H9 (cell line): ENCODE measurements around the gene NHSL2. TPM values are rescaled to one million over a fixed set of nuclear protein-coding genes. Genes with fewer than 3 reads are reported as not detected.

ENCODE experiments used
- DNase-seq: peaks from one replicate; pipeline ENCODE4 v3.0.0-alpha.2; 2017
- H2AFZ ChIP-seq: one replicate; pipeline ENCODE4 v1.6.1; 2013; ENCODE audit warnings: mild to moderate bottlenecking, low read length, control low read depth, moderate library complexity
- H2AK5ac ChIP-seq: 2 replicates; pipeline ENCODE4 v1.6.1; 2013; ENCODE audit warnings: low read length, control low read depth, mixed read lengths; ENCODE audit not compliant: insufficient read length
- H2BK120ac ChIP-seq: one replicate; pipeline ENCODE4 v1.6.1; 2013; ENCODE audit warnings: low read depth, mild to moderate bottlenecking, low read length, control low read depth, inconsistent platforms; ENCODE audit not compliant: poor library complexity, severe bottlenecking
- H2BK12ac ChIP-seq: 2 replicates; pipeline ENCODE4 v1.6.1; 2013; ENCODE audit warnings: low read length, control low read depth, mixed read lengths, low read depth; ENCODE audit not compliant: insufficient read length
- H2BK15ac ChIP-seq: 2 replicates; pipeline ENCODE4 v1.6.1; 2013; ENCODE audit warnings: low read depth, low read length, control low read depth
- H2BK20ac ChIP-seq: one replicate; pipeline ENCODE4 v1.6.1; 2013; ENCODE audit warnings: low read depth, mild to moderate bottlenecking, low read length, control low read depth, inconsistent platforms; ENCODE audit not compliant: poor library complexity, severe bottlenecking
- H2BK5ac ChIP-seq: 2 replicates; pipeline ENCODE4 v1.6.1; 2013; ENCODE audit warnings: low read length, control low read depth, mixed read lengths; ENCODE audit not compliant: insufficient read length
- H3K14ac ChIP-seq: 2 replicates; pipeline ENCODE4 v1.6.1; 2013; ENCODE audit warnings: low read length, control low read depth; ENCODE audit not compliant: insufficient read depth
- H3K18ac ChIP-seq: 2 replicates; pipeline ENCODE4 v1.6.1; 2013; ENCODE audit warnings: low read depth, mild to moderate bottlenecking, mixed read lengths, low read length, control low read depth; ENCODE audit not compliant: insufficient read length
- H3K23ac ChIP-seq: 2 replicates; pipeline ENCODE4 v1.6.1; 2013; ENCODE audit warnings: low read length, control low read depth, mixed read lengths, low read depth; ENCODE audit not compliant: insufficient read length
- H3K23me2 ChIP-seq: 2 replicates; pipeline ENCODE4 v1.6.1; 2013; ENCODE audit warnings: low read depth, mild to moderate bottlenecking, mixed read lengths, low read length, control low read depth; ENCODE audit not compliant: insufficient read length, poor library complexity, severe bottlenecking
- H3K27ac ChIP-seq: 2 replicates; pipeline ENCODE4 v1.5.1; 2013; ENCODE audit warnings: low read length, control low read depth, mixed read lengths, low read depth; ENCODE audit not compliant: insufficient read length
- H3K27me3 ChIP-seq: 2 replicates; pipeline ENCODE4 v1.6.1; 2013; ENCODE audit warnings: low read length, control low read depth, inconsistent platforms; ENCODE audit not compliant: insufficient read depth
- H3K4ac ChIP-seq: 2 replicates; pipeline ENCODE4 v1.6.1; 2013; ENCODE audit warnings: low read depth, mild to moderate bottlenecking, control low read depth, inconsistent platforms, low read length, moderate library complexity
- H3K4me1 ChIP-seq: 2 replicates; pipeline ENCODE4 v1.6.1; 2013; ENCODE audit warnings: low read length, control low read depth, inconsistent platforms; ENCODE audit not compliant: insufficient read depth
- H3K4me2 ChIP-seq: 2 replicates; pipeline ENCODE4 v1.6.1; 2013; ENCODE audit warnings: low read length, control low read depth, mixed read lengths; ENCODE audit not compliant: insufficient read length, insufficient read depth
- H3K56ac ChIP-seq: 2 replicates; pipeline ENCODE4 v1.6.1; 2013; ENCODE audit warnings: low read depth, mild to moderate bottlenecking, mixed read lengths, low read length, control low read depth; ENCODE audit not compliant: insufficient read length
- H3K79me1 ChIP-seq: 2 replicates; pipeline ENCODE4 v1.6.1; 2013; ENCODE audit warnings: low read depth, mild to moderate bottlenecking, moderate library complexity, low read length, control low read depth, inconsistent platforms; ENCODE audit not compliant: insufficient read depth, poor library complexity, severe bottlenecking
- H3K79me2 ChIP-seq: 2 replicates; pipeline ENCODE4 v1.6.1; 2013; ENCODE audit warnings: low read length, control low read depth, inconsistent platforms; ENCODE audit not compliant: insufficient read depth
- H3K9ac ChIP-seq: 2 replicates; pipeline ENCODE4 v1.6.1; 2013; ENCODE audit warnings: low read length, control low read depth, mixed read lengths; ENCODE audit not compliant: insufficient read length; ENCODE audit errors: extremely low read depth
- H3K9me3 ChIP-seq: one replicate; pipeline ENCODE4 v1.6.1; 2013; ENCODE audit warnings: low read depth, low read length, inconsistent platforms; ENCODE audit not compliant: control insufficient read depth
- H3T11ph ChIP-seq: one replicate; pipeline ENCODE4 v1.6.1; 2013; ENCODE audit warnings: mild to moderate bottlenecking, low read length, control low read depth, inconsistent platforms
- H4K20me1 ChIP-seq: one replicate; pipeline ENCODE4 v1.6.1; 2013; ENCODE audit not compliant: control insufficient read depth, insufficient read length, insufficient read depth
- H4K5ac ChIP-seq: 2 replicates; pipeline ENCODE4 v1.6.1; 2013; ENCODE audit warnings: low read depth, mild to moderate bottlenecking, mixed read lengths, low read length, control low read depth; ENCODE audit not compliant: insufficient read length
- H4K8ac ChIP-seq: replicated peaks from 2 replicates; pipeline ENCODE4 v1.6.1; 2013; ENCODE audit warnings: low read length, control low read depth, mixed read lengths, low read depth; ENCODE audit not compliant: insufficient read length
- H4K91ac ChIP-seq: 2 replicates; pipeline ENCODE4 v1.6.1; 2013; ENCODE audit warnings: low read depth, mild to moderate bottlenecking, moderate library complexity, mixed read lengths, low read length, control low read depth; ENCODE audit not compliant: insufficient read length
- H3K27ac Mint-ChIP-seq, 3 experiments: 2 replicates in 2 of 3; 3 replicates in 1 of 3; pipeline ENCODE4 v1.8.0; 2020 to 2021; ENCODE audit warnings: mixed read lengths in 3 of 3, mild to moderate bottlenecking in 1 of 3, moderate library complexity in 1 of 3
- H3K27me3 Mint-ChIP-seq: 2 replicates; pipeline ENCODE4 v1.8.0; 2021; ENCODE audit warnings: low read depth, mild to moderate bottlenecking, moderate library complexity, mixed read lengths
- H3K36me3 Mint-ChIP-seq, 3 experiments: 2 replicates in 2 of 3; 3 replicates in 1 of 3; pipeline ENCODE4 v1.8.0; 2020 to 2021; ENCODE audit warnings: low read depth in 3 of 3, mixed read lengths in 3 of 3; ENCODE audit not compliant: insufficient read depth in 1 of 3
- H3K4me1 Mint-ChIP-seq, 2 experiments: 2 replicates each; pipeline ENCODE4 v1.8.0; 2020; ENCODE audit warnings: mixed read lengths in 2 of 2
- H3K4me3 Mint-ChIP-seq, 2 experiments: 2 replicates in 1 of 2; 3 replicates in 1 of 2; pipeline ENCODE4 v1.8.0; 2020 to 2021; ENCODE audit warnings: mild to moderate bottlenecking in 2 of 2, mixed read lengths in 2 of 2, moderate library complexity in 1 of 2
- H3K9me3 Mint-ChIP-seq, 2 experiments: 2 replicates in 1 of 2; 3 replicates in 1 of 2; pipeline ENCODE4 v1.8.0; 2020; ENCODE audit warnings: mild to moderate bottlenecking in 2 of 2, mixed read lengths in 2 of 2, moderate library complexity in 1 of 2
- CTCF ChIP-seq: fragments of 200-600 bp; sonication (generic); conservative IDR thresholded peaks from 3 replicates; pipeline ENCODE4 v1.8.0; 2021; ENCODE audit warnings: antibody characterized with exemption, mild to moderate bottlenecking
- WGBS: extraction: QIAGEN DNeasy Blood & Tissue Kit; methylation state at CpG from one replicate; pipeline ENCODE4 v1.1.7; 2013; ENCODE audit warnings: missing lambda C conversion rate, low lambda C conversion rate, mixed read lengths; ENCODE audit not compliant: insufficient read length; ENCODE audit errors: extremely low coverage; 5-methylcytosine and 5-hydroxymethylcytosine counted together
- total RNA-seq: library from RNA; stranded (reverse); gene quantifications from 2 replicates; pipeline ENCODE4 v1.2.1, GENCODE V29; 2021

Gene NHSL2
- total RNA-seq, 1 experiment from 2014 or later, result 6.4 TPM

- Histone ChIP-seq H3K27me3 (no peaks in the 10 kb centered on the region), H3K79me1 (no peaks in the 10 kb centered on the region), H2BK15ac (no peak overlapping the region), H2AFZ (no peak overlapping the region), H4K20me1 (no peaks in the 10 kb centered on the region), H3T11ph (no peak overlapping the region), H2BK120ac (no peak overlapping the region), H3K14ac (no peak overlapping the region), H3K9me3 (peaks cover 70% of the 10 kb centered on the region), H2BK5ac (no peak overlapping the region), H3K27ac (no peak overlapping the region), H2BK20ac (no peak overlapping the region), H2BK12ac (no peak overlapping the region), H3K4me1 (no peaks in the 10 kb centered on the region), H4K5ac (no peak overlapping the region), H3K79me2 (no peaks in the 10 kb centered on the region), H3K4ac (no peak overlapping the region), H3K56ac (no peak overlapping the region), H3K9ac (no peak overlapping the region), H3K4me2 (no peak overlapping the region), H4K91ac (no peak overlapping the region), H4K8ac (no peak overlapping the region), H3K23ac (no peak overlapping the region), H3K18ac (no peak overlapping the region), H2AK5ac (no peak overlapping the region), H3K23me2 (no peaks in the 10 kb centered on the region)
- no CpG with 5 or more reads among the region's 8 CpGs for WGBS
- Mint-ChIP-seq H3K27ac (no peak overlapping the region), H3K4me3 (no peak overlapping the region), H3K27me3 (peaks cover 1% of the 10 kb centered on the region; the same call in 1 of the 2 replicates), H3K9me3 (peaks cover 63% of the 10 kb centered on the region in 2 experiments), H3K36me3 (peaks cover 0 to 12% (median 6%) of the 10 kb centered on the region in 3 experiments; a peak in 5 of 7 replicates), H3K4me1 (peaks cover 7 to 8% of the 10 kb centered on the region in 2 experiments)
- no peak for TF ChIP-seq CTCF
- DNase-seq, result peak; percentile 59
Observed at GRCh38 chrX:72060196-72060920, 149.7 kb downstream of the NHSL2 start.
